HepG2 (cell line): Measurements from ENCODE around the gene PSMD4. TPM values are rescaled to one million over a fixed set of nuclear protein-coding genes. Genes with fewer than 3 reads are reported as not detected.

ENCODE experiments used
- GATAD2A ChIP-seq: IDR thresholded peaks from 2 replicates; pipeline ENCODE4 v1.6.1; 2016
- IKZF1 ChIP-seq: fragments of 450-650 bp; IDR thresholded peaks from 2 replicates; pipeline ENCODE4 v1.7.1; 2016
- KMT2A ChIP-seq: sonication (generic); formaldehyde crosslinking; IDR thresholded peaks from 2 replicates; pipeline ENCODE4 v1.4.0; 2020; ENCODE audit warnings: missing genetic modification reagents
- KMT2B ChIP-seq: IDR thresholded peaks from 2 replicates; pipeline ENCODE4 v1.6.1; 2016; ENCODE audit warnings: missing genetic modification reagents, missing compliant biosample characterization
- RBM22 ChIP-seq: fragments of 200-400 bp; formaldehyde crosslinking; optimal IDR thresholded peaks from 2 replicates; pipeline ENCODE3; 2017; ENCODE audit warnings: mild to moderate bottlenecking, low read length, moderate library complexity
- RFX5 ChIP-seq: IDR thresholded peaks from 2 replicates; pipeline ENCODE4 v1.6.1; 2011; ENCODE audit warnings: low read depth, low read length, improper control_type of control experiment
- SIX4 ChIP-seq: sonication (generic); formaldehyde crosslinking; IDR thresholded peaks from 2 replicates; pipeline ENCODE4 v1.4.0; 2020; ENCODE audit warnings: missing genetic modification reagents
- SKIL ChIP-seq: sonication (generic); formaldehyde crosslinking; IDR thresholded peaks from 2 replicates; pipeline ENCODE4 v1.8.0; 2022; ENCODE audit warnings: missing genetic modification reagents, mild to moderate bottlenecking, moderate library complexity, borderline replicate concordance
- TEAD2 ChIP-seq: sonication (generic); formaldehyde crosslinking; IDR thresholded peaks from 2 replicates; pipeline ENCODE4 v1.9.0; 2021; ENCODE audit warnings: missing genetic modification reagents
- TFAP4 ChIP-seq: sonication (generic); IDR thresholded peaks from 2 replicates; pipeline ENCODE4 v1.6.1; 2016; ENCODE audit warnings: low read depth, borderline replicate concordance
- ZBTB10 ChIP-seq: sonication (generic); formaldehyde crosslinking; IDR thresholded peaks from 2 replicates; pipeline ENCODE4 v1.4.0; 2020; ENCODE audit warnings: missing genetic modification reagents, borderline replicate concordance
- ZFAT ChIP-seq: sonication (generic); formaldehyde crosslinking; conservative IDR thresholded peaks from 2 replicates; pipeline ENCODE4 v1.8.1; 2023; ENCODE audit warnings: missing genetic modification reagents, inconsistent platforms
- ZFX ChIP-seq: sonication (generic); formaldehyde crosslinking; IDR thresholded peaks from 2 replicates; pipeline ENCODE4 v1.4.0; 2020; ENCODE audit warnings: mild to moderate bottlenecking, low read depth, missing genetic modification reagents, moderate library complexity
- ZNF430 ChIP-seq: sonication (generic); formaldehyde crosslinking; IDR thresholded peaks from 2 replicates; pipeline ENCODE4 v1.9.0; 2021; ENCODE audit warnings: mild to moderate bottlenecking, missing genetic modification reagents
- ZNF496 ChIP-seq: sonication (generic); formaldehyde crosslinking; IDR thresholded peaks from 2 replicates; pipeline ENCODE4 v1.8.1; 2023; ENCODE audit warnings: mild to moderate bottlenecking, moderate library complexity, missing genetic modification reagents; ENCODE audit not compliant: insufficient replicate concordance
- ZNF552 ChIP-seq: sonication (generic); formaldehyde crosslinking; IDR thresholded peaks from 2 replicates; pipeline ENCODE4 v1.9.0; 2022; ENCODE audit warnings: missing genetic modification reagents, mild to moderate bottlenecking, borderline replicate concordance
- ZNF558 ChIP-seq: sonication (generic); formaldehyde crosslinking; IDR thresholded peaks from 2 replicates; pipeline ENCODE4 v1.9.0; 2022; ENCODE audit warnings: mild to moderate bottlenecking, missing genetic modification reagents, borderline replicate concordance
- ZNF577 ChIP-seq: sonication (generic); formaldehyde crosslinking; IDR thresholded peaks from 2 replicates; pipeline ENCODE4 v1.4.0; 2020; ENCODE audit warnings: mild to moderate bottlenecking, low read depth, missing genetic modification reagents, borderline replicate concordance
- ZNF75D ChIP-seq: sonication (generic); formaldehyde crosslinking; IDR thresholded peaks from 2 replicates; pipeline ENCODE4 v1.8.1; 2023; ENCODE audit warnings: missing genetic modification reagents, mild to moderate bottlenecking, borderline replicate concordance
- ZSCAN21 ChIP-seq: sonication (generic); formaldehyde crosslinking; IDR thresholded peaks from 2 replicates; pipeline ENCODE4 v1.8.0; 2022; ENCODE audit warnings: mild to moderate bottlenecking, missing genetic modification reagents, moderate library complexity, borderline replicate concordance
- ZSCAN22 ChIP-seq: sonication (generic); formaldehyde crosslinking; IDR thresholded peaks from 2 replicates; pipeline ENCODE4 v1.4.0; 2020; ENCODE audit warnings: mild to moderate bottlenecking, missing genetic modification reagents
- polyA plus RNA-seq, 8 experiments: library from polyadenylated mRNA; depleted of rRNA in 3 of 8; stranded (reverse) in 7 of 8; unstranded in 1 of 8; fragments of >200 nt; fragmentation: Illumina TruSeq in 4 of 8; extraction: Trizol in 4 of 8; gene quantifications; 2 replicates each; pipeline versions ENCODE4 v1.2.1 to v1.2.3, GENCODE V29; 2011 to 2016; ENCODE audit warnings: low read depth in 4 of 8, missing spikeins in 1 of 8, mixed read lengths in 1 of 8; ENCODE audit not compliant: insufficient read depth in 1 of 8
- total RNA-seq, 5 experiments: library from RNA; depleted of rRNA; stranded (reverse); fragments of >200 nt; fragmentation: Illumina TruSeq; extraction: Trizol; gene quantifications; 2 replicates each; pipeline ENCODE4 v1.2.3, GENCODE V29; 2016; ENCODE audit warnings: low read depth in 1 of 5
- TF ChIP-seq, protein P1 (sequence below): sonication (generic); formaldehyde crosslinking; IDR thresholded peaks from 2 replicates; pipeline ENCODE4 v1.4.0; 2020; ENCODE audit warnings: missing genetic modification reagents
- TF ChIP-seq, protein P2 (sequence below): sonication (generic); formaldehyde crosslinking; IDR thresholded peaks from 2 replicates; pipeline ENCODE4 v1.4.0; 2020; ENCODE audit warnings: mild to moderate bottlenecking, missing genetic modification reagents

Gene PSMD4
- total and polyA plus RNA-seq, 2 of the 13 experiments (the other 11 are each of a cell fraction or from before 2014, with no cell fraction given), result 194 to 243 TPM

DNA sequence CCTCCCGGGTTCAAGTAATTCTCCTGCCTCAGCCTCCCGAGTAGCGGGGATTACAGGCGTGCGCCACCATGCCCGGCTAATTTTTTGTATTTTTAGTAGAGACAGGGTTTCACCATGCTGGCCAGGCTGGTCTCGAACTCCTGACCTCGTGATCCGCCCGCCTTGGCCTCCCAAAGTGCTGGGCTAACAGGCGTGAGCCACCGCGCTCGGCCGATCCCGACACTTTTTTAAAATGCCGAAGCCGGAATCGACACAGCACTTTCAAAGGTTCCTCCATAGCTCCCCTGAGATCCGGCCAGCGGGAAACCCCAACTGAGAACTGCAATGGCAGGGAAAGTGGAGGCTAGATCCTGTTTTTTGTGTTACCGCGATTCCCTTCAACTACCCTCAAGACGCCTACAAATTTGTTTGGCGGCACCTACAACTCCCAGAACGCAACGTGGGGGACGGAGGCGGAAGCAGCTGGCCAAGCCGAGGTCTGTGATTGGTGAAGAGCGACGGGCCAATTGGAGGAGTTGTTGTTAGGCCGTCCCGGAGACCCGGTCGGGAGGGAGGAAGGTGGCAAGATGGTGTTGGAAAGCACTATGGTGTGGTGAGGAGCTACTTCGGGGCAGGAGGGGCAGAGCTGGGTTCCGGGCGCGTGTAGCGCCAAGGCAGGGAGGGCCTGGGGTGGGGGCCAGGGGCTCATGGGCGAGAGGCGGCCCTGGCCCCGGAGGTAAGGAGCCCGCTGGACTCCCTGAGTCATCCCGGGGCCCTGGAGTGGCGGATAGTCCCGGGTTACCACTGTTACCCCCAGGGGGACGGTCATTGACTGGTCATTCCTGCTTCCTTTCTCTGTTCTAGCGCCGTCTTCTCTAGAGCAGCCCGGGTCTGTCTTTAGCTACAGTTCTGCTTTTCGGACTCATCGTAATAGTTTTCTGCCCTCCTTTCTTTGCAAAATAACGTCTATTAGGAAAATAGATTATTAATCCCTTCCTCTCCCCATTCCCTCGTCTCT, at the start of gene PSMD4 (continued):
- TF ChIP-seq ZNF75D (CRISPR knock-in tag), result no peak
- peak; percentile 98 for TF ChIP-seq TFAP4
- no peak for TF ChIP-seq ZFAT (CRISPR knock-in tag)
- TF ChIP-seq RFX5, result no peak
- TF ChIP-seq RBM22, result no peak
- peak; percentile 76 for TF ChIP-seq ZFX (CRISPR knock-in tag)
- TF ChIP-seq, protein P1, sequence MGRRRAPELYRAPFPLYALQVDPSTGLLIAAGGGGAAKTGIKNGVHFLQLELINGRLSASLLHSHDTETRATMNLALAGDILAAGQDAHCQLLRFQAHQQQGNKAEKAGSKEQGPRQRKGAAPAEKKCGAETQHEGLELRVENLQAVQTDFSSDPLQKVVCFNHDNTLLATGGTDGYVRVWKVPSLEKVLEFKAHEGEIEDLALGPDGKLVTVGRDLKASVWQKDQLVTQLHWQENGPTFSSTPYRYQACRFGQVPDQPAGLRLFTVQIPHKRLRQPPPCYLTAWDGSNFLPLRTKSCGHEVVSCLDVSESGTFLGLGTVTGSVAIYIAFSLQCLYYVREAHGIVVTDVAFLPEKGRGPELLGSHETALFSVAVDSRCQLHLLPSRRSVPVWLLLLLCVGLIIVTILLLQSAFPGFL (CRISPR knock-in tag), result no peak
- TF ChIP-seq KMT2B, result peak; percentile 62; the same call in 1 of the 2 replicates
- no peak for TF ChIP-seq IKZF1
- no peak for TF ChIP-seq ZNF577 (CRISPR knock-in tag)
- TF ChIP-seq ZSCAN21 (CRISPR knock-in tag), result no peak
- no peak for TF ChIP-seq SIX4 (CRISPR knock-in tag)
- 0 out of 2 replicates have a peak, but pooled peaks have one; percentile 64 for TF ChIP-seq ZNF430 (CRISPR knock-in tag)
- TF ChIP-seq ZNF496 (CRISPR knock-in tag), result no peak
- TF ChIP-seq, protein P2, sequence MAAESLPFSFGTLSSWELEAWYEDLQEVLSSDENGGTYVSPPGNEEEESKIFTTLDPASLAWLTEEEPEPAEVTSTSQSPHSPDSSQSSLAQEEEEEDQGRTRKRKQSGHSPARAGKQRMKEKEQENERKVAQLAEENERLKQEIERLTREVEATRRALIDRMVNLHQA (CRISPR knock-in tag), result no peak
- TF ChIP-seq ZSCAN22 (CRISPR knock-in tag), result no peak
- peak; percentile 63 for TF ChIP-seq KMT2A (CRISPR knock-in tag)
- no peak for TF ChIP-seq ZBTB10 (CRISPR knock-in tag)
- no peak for TF ChIP-seq GATAD2A (CRISPR knock-in tag)
- no peak for TF ChIP-seq ZNF552
- TF ChIP-seq SKIL (CRISPR knock-in tag), result no peak
- no peak for TF ChIP-seq ZNF558
- TF ChIP-seq TEAD2 (CRISPR knock-in tag), result no peak
